T follicular helper cell (primary cell): ENCODE measurements around the gene HLX.

Experiments used
- DNase-seq: peaks from one replicate; pipeline ENCODE4 v3.0.0-alpha.2; 2020; ENCODE audit warnings: low read depth

Gene HLX

DNA sequence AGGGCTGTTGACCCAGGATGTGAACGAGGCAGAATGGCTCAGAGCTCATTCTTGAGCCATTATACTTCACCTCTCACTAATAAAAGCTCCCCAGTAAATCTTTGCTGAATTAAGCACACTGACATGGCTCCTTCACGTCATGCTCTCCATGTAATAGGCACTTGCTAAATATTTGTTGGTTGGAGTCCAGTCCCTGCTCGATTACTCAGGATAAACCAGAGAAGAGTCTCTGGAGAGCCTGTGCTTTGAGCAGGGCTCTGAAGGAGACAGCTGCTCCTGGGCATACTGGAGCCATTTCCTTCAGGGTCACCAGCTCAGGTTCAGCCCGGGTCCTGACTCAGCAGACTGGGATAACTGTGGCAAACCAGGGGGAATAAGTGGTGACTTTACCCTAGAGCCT, 46.9 kb downstream of the HLX start:
- DNase-seq, result no peak

DNA sequence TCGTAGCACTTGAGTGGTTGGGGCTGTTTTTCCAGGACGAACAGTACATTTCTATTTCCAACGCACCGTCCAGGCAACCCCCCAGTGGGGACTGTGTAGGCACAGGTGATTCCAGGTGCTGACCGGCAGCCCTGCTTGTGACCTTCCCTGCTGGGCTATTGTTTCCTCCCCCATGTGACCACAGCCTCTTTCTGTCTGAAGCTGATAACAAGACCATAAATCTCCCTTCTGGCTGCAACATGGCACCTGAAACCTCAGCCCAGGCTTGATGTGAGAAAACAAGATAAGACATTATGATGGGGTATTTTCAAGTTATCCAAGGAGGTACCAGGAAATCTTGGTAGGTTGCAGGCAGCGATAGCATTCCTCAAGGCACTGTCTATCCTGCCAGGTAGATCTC, 48.2 kb downstream of the HLX start:
- DNase-seq, result no peak

DNA sequence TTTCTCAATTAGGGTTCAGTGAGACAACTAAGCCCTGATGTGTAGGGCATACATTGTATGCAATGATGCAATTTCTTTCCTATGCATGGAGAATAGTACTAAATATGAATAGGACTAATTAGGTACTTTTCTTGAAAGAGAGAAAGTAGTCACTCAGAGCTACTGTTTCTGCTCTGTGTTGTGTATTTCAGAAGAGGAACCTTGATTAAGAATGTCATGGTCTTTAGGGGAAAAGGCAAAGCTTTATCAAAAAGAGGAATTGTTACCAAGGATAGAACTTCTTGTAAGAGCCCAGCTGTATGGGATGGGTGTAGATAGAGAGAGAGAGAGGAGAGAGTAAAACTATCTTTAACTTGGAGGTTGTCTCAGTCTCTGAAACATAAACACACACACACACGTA, 49.1 kb downstream of the HLX start:
- DNase-seq, result no peak

DNA sequence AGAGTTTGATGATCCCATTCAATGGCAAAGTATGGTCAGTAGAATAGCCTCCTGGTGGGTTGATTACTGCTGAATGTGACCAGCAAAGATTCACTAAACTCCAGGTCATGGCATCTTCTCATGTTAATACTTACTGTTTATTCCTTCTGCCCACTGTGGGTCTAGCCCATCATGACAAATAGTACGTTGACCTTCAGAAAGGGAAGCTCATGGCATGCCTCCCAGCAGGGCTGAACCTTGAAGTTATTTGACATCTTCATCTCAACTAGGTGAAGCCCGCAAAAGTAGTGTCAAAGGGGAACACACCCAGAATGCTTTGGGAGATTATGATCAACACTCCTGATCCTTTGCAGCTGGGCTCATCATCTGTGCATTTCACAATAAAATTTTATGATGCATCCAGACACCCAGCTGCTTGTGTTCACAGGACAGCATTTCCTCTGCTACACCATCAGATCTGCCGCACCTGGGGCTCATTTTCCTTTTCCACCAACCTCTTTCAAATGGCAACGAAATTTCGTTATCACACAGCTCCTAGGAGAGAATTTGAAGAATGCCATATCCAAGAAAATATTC, 49.6 kb downstream of the HLX start:
- no peak for DNase-seq

DNA sequence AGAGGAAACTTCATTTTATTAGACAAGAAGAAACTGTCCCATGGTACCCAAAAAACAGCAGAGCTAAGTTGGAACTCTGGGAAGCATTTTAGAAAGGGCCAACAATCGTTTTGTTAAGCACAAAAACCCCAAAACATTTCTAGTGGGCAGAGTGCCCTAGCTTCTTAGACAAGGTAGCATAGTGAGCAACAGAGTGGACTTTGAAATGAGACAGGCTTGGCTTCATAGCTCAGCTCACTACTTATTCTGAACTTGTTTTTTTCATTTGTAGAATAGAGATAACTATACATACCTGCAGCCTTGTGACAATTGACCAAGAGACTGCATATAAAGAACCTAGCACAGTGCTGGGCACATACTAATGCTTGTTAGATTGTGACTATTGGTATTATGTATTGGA, 50.1 kb downstream of the HLX start:
- DNase-seq, result no peak
